ENCODE data around the gene KANSL1.
"Not testable (repeated sequence)": the region's sequence is repeated elsewhere in the genome, so short reads cannot be mapped to it uniquely, and the experiment has no call there.

KANSL1 gene

DNA sequence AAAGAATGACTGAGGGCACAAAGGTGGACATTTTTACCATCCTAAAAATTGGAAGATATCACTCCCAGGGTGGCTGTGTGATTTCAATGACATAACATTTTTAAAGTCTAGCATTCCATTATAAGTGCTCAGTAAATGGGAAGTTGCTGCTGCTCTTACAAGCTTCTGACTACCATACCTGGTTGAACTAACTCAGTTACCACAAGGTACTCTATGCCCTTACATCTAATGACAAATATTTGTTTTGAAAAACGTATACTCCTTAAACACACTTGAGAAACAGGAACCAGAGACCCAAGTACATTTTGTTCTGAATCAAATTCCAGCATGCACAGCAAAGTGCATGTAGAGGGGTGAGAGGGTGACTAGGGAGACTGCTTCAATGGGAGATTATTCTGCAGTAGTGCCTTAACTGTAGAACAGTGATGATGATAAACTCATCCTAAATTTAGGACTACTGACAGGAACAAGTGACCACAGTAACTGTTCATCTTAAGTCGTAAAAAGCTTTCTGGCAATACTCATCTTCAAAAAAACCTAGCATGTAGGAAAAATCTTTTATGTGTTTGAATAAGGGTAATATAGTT lies 83.5 kb downstream of the KANSL1 start:
- no peak for DNase-seq

DNA sequence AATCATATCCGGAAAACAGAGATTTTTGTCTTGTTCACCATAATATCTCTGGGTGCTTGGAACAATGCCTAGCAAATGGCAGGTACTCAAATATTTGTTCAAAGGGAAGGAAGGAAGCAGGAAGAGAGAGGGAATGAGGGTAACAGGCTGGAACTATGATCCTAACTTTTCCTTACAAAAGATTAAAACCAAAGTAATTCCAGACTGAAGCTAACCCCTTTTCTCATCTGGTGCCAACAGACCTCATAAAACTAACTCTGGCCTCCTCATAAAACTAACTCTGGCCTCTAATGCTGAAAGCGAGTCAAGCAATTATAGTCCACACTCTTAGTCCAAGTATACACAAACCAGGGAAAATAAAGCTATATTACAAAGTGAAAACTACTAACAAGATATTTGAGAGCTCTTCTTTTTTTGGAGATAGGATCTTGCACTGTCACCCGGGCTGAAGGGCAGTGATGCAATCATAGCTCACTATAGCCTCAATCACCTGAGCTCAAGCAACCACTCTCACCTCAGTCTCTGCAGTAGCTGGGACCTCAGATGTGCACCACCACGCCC lies 84.6 kb downstream of the KANSL1 start:
- DNase-seq: no peak

- DNase-seq: no peak
Observed at GRCh38 chr17:46108120-46108519, 85.1 kb downstream of the KANSL1 start.

- no peak for DNase-seq
Observed at GRCh38 chr17:46106966-46107644, 86.1 kb downstream of the KANSL1 start.

GRCh38 chr17:46102806-46103205 lies 90.4 kb downstream of the KANSL1 start:
- not testable (repeated sequence) for DNase-seq

DNA sequence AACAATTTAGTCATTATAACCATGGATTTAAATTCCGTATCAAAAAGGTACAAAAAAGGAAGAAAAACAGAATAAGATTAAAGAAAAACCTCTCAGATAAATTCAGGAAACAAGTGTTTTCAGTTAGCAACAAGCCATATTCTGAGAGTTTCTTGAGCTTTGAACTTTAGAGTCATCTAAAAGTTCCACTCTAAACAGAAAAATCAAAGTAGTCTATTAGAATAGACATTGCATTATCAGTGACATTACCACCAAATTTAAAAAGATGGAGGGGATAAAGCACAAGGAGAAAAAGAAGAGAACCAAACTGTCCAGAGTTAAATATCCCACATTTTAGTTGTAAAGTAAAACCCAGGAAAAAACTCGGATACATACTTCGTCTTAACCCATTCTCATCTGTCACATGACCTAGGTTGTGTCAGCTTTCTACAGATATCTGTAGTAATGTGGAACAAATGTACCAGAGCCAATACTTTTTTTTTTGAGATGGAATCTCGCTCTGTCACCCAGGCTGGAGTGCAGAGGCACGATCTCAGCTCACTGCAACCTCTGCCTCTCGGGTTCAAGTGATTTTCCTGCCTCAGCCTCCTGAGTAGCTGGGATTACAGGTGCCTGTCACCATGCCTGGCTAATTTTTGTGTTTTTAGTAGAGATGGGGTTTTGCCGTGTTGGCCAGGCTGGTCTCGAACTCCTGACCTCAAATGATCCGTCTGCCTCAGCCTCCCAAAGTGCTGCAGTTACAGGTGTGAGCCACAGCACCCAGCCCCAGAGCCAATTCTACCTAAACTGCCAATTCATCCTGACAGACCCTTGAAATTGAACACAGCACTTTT lies 91.2 kb downstream of the KANSL1 start:
- DNase-seq: not testable (repeated sequence)

DNA sequence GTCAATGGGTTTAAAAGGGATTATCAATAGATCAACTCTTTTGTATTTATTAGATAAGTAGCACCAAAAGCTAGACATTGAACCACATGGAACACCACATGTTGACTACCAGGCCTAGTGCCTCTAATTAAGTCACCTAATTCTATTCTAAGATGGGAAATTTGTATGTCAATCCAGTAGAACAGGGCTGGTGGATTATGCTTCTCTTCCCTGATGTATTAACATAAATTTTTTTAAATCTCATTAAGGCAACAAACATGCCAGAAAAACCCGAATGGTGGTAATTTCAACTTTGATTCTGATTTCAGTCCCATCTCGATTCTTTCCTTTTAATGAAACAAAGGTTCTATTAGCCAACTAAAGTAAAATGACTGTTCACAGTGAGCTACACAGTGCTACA lies 92.6 kb downstream of the KANSL1 start:
- DNase-seq: no peak

- no peak for DNase-seq
Observed at GRCh38 chr17:46099865-46100264, 93.4 kb downstream of the KANSL1 start.

DNA sequence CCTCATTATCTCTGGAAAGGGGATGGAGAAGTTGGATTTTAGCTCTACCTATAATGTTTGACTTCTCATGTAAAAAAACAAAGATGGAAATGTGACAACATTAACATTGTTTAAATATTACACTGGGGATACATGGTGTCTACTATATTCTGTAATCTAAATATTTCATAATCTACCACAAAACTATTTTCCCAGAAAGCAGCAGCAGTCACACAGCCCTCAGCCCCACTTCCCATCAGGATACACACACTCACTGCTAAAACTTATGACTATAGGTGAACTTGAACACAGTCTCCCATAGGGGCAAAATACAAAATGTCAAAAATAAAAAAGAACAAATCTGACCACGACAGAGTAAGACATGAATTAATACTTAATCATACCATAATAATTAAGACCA lies 95.7 kb downstream of the KANSL1 start:
- DNase-seq: no peak

- no peak for DNase-seq
Observed at GRCh38 chr17:46092991-46093390, 100.2 kb downstream of the KANSL1 start.

- DNase-seq: no peak
Observed at GRCh38 chr17:46090871-46091270, 102.4 kb downstream of the KANSL1 start.

- no peak for DNase-seq
Observed at GRCh38 chr17:46089389-46089965, 103.8 kb downstream of the KANSL1 start.

GRCh38 chr17:46088595-46088994 lies 104.6 kb downstream of the KANSL1 start:
- DNase-seq: no peak

GRCh38 chr17:46087871-46088270 lies 105.4 kb downstream of the KANSL1 start:
- DNase-seq: not testable (repeated sequence)

GRCh38 chr17:46086821-46087220 lies 106.4 kb downstream of the KANSL1 start:
- DNase-seq: no peak

GRCh38 chr17:46085522-46085921 lies 107.7 kb downstream of the KANSL1 start:
- DNase-seq: no peak

- DNase-seq: no peak
Observed at GRCh38 chr17:46082257-46082656, 111.0 kb downstream of the KANSL1 start.

GRCh38 chr17:46081018-46081320 lies 112.3 kb downstream of the KANSL1 start:
- no peak for DNase-seq

GRCh38 chr17:46080118-46081017 lies 112.9 kb downstream of the KANSL1 start:
- DNase-seq: no peak

- DNase-seq: no peak
Observed at GRCh38 chr17:46078675-46079074, 114.6 kb downstream of the KANSL1 start.

- DNase-seq: no peak
Observed at GRCh38 chr17:46074540-46074939, 118.7 kb downstream of the KANSL1 start.

- DNase-seq: no peak
Observed at GRCh38 chr17:46072998-46073397, 120.2 kb downstream of the KANSL1 start.

Data from activated naive CD4-positive, alpha-beta T cell treated with Interleukin-2 at 50 U/mL for 16 hours (primary cell).